WTC11 (cell line): Measurements from ENCODE around the gene IPO13. TPM values are rescaled to one million over a fixed set of nuclear protein-coding genes. Genes with fewer than 3 reads are reported as not detected.
A peak's percentile ranks its signal among the peaks of the same experiment; 100 is the strongest.

ENCODE experiments used
- ATAC-seq: fragments of 200-7000 bp; cut with Tn5 transposase; 2 replicates; pipeline ENCODE4 v1.10.0; 2021; ENCODE audit warnings: mild to moderate bottlenecking, moderate library complexity
- CTCF ChIA-PET: fragments of 300-600 bp; sonication (Branson Sonifier 250); formaldehyde crosslinking; loops from one replicate; lab custom pipeline; 2021; ENCODE audit warnings: antibody characterized with exemption; lab: Charles Lee
- POLR2A ChIA-PET: fragments of 350-600 bp; sonication (Branson Sonifier 250); formaldehyde crosslinking; loops from one replicate; lab custom pipeline; 2021; ENCODE audit warnings: antibody characterized with exemption; lab: Charles Lee
- DNase-seq: peaks from one replicate; pipeline ENCODE4 v3.0.0; 2021; ENCODE audit warnings: low spot score
- H3K27ac Mint-ChIP-seq: 2 replicates; pipeline ENCODE4 v1.8.0; 2021; ENCODE audit warnings: mixed read lengths
- H3K27me3 Mint-ChIP-seq: 2 replicates; pipeline ENCODE4 v1.8.0; 2021; ENCODE audit warnings: low read depth, mild to moderate bottlenecking, moderate library complexity, mixed read lengths
- H3K36me3 Mint-ChIP-seq: 2 replicates; pipeline ENCODE4 v1.8.0; 2021; ENCODE audit warnings: mixed read lengths
- H3K4me1 Mint-ChIP-seq: 2 replicates; pipeline ENCODE4 v1.8.0; 2022; ENCODE audit warnings: mixed read lengths
- H3K4me3 Mint-ChIP-seq: 2 replicates; pipeline ENCODE4 v1.8.0; 2021; ENCODE audit warnings: mild to moderate bottlenecking, moderate library complexity, mixed read lengths
- H3K9me3 Mint-ChIP-seq: 2 replicates; pipeline ENCODE4 v1.8.0; 2021; ENCODE audit warnings: mixed read lengths
- ATF1 ChIP-seq: sonication (generic); formaldehyde crosslinking; IDR thresholded peaks from 2 replicates; pipeline ENCODE4 v1.8.1; 2023; ENCODE audit warnings: mild to moderate bottlenecking, moderate library complexity, missing genetic modification reagents
- CREB1 ChIP-seq: sonication (generic); formaldehyde crosslinking; IDR thresholded peaks from 2 replicates; pipeline ENCODE4 v1.8.0; 2023; ENCODE audit warnings: mild to moderate bottlenecking, missing genetic modification reagents
- GABPB1 ChIP-seq: sonication (generic); formaldehyde crosslinking; IDR thresholded peaks from 2 replicates; pipeline ENCODE4 v1.8.1; 2023; ENCODE audit warnings: mild to moderate bottlenecking, missing genetic modification reagents
- JAZF1 ChIP-seq: fragments of 250-450 bp; sonication (Bioruptor Pico); IDR thresholded peaks from 2 replicates; pipeline ENCODE4 v1.9.0; 2021; ENCODE audit warnings: moderate library complexity, mild to moderate bottlenecking, inconsistent platforms
- MYBL2 ChIP-seq: sonication (generic); formaldehyde crosslinking; IDR thresholded peaks from 2 replicates; pipeline ENCODE4 v1.8.1; 2023; ENCODE audit warnings: mild to moderate bottlenecking, moderate library complexity, missing genetic modification reagents
- NFATC4 ChIP-seq: fragments of 250-450 bp; sonication (Bioruptor Pico); IDR thresholded peaks from 2 replicates; pipeline ENCODE4 v1.9.0; 2021; ENCODE audit warnings: mild to moderate bottlenecking
- NR1H2 ChIP-seq: sonication (generic); formaldehyde crosslinking; IDR thresholded peaks from 2 replicates; pipeline ENCODE4 v1.9.0; 2021; ENCODE audit warnings: mild to moderate bottlenecking, moderate library complexity, missing genetic modification reagents
- PRRX2 ChIP-seq: fragments of 250-450 bp; sonication (Bioruptor Pico); IDR thresholded peaks from 2 replicates; pipeline ENCODE4 v1.8.0; 2021; ENCODE audit warnings: mild to moderate bottlenecking
- TCF7 ChIP-seq: sonication (generic); formaldehyde crosslinking; IDR thresholded peaks from 2 replicates; pipeline ENCODE4 v1.8.0; 2022; ENCODE audit warnings: mild to moderate bottlenecking, low read depth, missing genetic modification reagents, moderate library complexity
- TEAD1 ChIP-seq: sonication (generic); formaldehyde crosslinking; IDR thresholded peaks from 2 replicates; pipeline ENCODE4 v1.8.0; 2022; ENCODE audit warnings: mild to moderate bottlenecking, missing genetic modification reagents
- ZNF263 ChIP-seq: sonication (generic); formaldehyde crosslinking; IDR thresholded peaks from 2 replicates; pipeline ENCODE4 v1.8.1; 2022; ENCODE audit warnings: low read depth, mild to moderate bottlenecking, moderate library complexity, missing genetic modification reagents
- total RNA-seq: library from RNA; stranded (reverse); gene quantifications from 3 replicates; pipeline ENCODE4 v1.2.3, GENCODE V29; 2021
- TF ChIP-seq, protein P1 (sequence below): sonication (generic); formaldehyde crosslinking; IDR thresholded peaks from 2 replicates; pipeline ENCODE4 v1.8.1; 2022; ENCODE audit warnings: low read depth, missing genetic modification reagents, borderline replicate concordance
- TF ChIP-seq, protein P2 (sequence below): sonication (generic); formaldehyde crosslinking; IDR thresholded peaks from 2 replicates; pipeline ENCODE4 v1.8.1; 2023; ENCODE audit warnings: mild to moderate bottlenecking, missing genetic modification reagents
- TF ChIP-seq, protein P3 (sequence below): sonication (generic); formaldehyde crosslinking; IDR thresholded peaks from 2 replicates; pipeline ENCODE4 v1.8.1; 2022; ENCODE audit warnings: missing genetic modification reagents, borderline replicate concordance
- TF ChIP-seq, protein P4 (sequence below): sonication (generic); formaldehyde crosslinking; IDR thresholded peaks from 2 replicates; pipeline ENCODE4 v1.8.1; 2022; ENCODE audit warnings: mild to moderate bottlenecking, missing genetic modification reagents, moderate library complexity, borderline replicate concordance
- TF ChIP-seq, protein P5 (sequence below): sonication (generic); formaldehyde crosslinking; IDR thresholded peaks from 2 replicates; pipeline ENCODE4 v1.8.0; 2023; ENCODE audit warnings: missing genetic modification reagents
- TF ChIP-seq, protein P6 (sequence below): fragments of 250-450 bp; sonication (Bioruptor Pico); conservative IDR thresholded peaks from 2 replicates; pipeline ENCODE4 v1.9.0; 2021; ENCODE audit warnings: mild to moderate bottlenecking
- TF ChIP-seq, protein P7 (sequence below): sonication (generic); formaldehyde crosslinking; IDR thresholded peaks from 2 replicates; pipeline ENCODE4 v1.8.0; 2022; ENCODE audit warnings: mild to moderate bottlenecking, missing genetic modification reagents
- TF ChIP-seq, protein P8 (sequence below): fragments of 250-450 bp; sonication (Bioruptor Pico); IDR thresholded peaks from 2 replicates; pipeline ENCODE4 v1.9.0; 2021; ENCODE audit warnings: mild to moderate bottlenecking

Gene IPO13
- total RNA-seq, 1 experiment from 2014 or later: 24.2 TPM

DNA sequence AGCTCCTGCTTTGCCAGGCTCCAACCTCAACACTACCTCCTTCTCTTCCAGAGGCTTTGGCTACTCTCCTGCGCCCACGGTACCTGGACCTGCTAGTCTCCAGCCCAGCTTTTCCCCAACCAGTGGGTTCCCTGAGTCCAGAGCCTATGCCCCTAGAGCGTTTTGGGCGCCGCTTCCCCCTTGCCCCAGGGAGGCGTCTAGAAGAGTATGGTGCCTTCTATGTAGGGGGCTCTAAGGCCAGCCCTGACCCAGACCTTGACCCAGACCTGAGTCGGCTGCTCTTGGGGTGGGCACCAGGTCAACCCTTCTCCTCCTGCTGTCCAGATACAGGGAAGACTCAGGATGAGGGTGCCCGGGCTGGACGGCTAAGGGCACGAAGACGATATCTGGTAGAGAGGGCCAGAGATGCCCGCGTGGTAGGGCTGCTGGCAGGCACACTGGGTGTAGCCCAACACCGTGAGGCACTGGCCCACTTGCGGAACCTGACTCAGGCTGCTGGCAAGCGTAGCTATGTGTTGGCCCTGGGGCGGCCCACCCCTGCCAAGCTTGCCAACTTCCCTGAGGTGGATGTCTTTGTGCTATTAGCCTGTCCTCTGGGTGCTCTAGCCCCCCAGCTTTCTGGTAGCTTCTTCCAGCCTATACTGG, 24.7 kb downstream of the IPO13 start:
- DNase-seq (no peak), ATAC-seq (no peak)
- TF ChIP-seq, protein P1, sequence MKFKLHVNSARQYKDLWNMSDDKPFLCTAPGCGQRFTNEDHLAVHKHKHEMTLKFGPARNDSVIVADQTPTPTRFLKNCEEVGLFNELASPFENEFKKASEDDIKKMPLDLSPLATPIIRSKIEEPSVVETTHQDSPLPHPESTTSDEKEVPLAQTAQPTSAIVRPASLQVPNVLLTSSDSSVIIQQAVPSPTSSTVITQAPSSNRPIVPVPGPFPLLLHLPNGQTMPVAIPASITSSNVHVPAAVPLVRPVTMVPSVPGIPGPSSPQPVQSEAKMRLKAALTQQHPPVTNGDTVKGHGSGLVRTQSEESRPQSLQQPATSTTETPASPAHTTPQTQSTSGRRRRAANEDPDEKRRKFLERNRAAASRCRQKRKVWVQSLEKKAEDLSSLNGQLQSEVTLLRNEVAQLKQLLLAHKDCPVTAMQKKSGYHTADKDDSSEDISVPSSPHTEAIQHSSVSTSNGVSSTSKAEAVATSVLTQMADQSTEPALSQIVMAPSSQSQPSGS: no peak
- no peak for TF ChIP-seq PRRX2
- no peak for TF ChIP-seq ATF1 (CRISPR knock-in tag)
- TF ChIP-seq, protein P2, sequence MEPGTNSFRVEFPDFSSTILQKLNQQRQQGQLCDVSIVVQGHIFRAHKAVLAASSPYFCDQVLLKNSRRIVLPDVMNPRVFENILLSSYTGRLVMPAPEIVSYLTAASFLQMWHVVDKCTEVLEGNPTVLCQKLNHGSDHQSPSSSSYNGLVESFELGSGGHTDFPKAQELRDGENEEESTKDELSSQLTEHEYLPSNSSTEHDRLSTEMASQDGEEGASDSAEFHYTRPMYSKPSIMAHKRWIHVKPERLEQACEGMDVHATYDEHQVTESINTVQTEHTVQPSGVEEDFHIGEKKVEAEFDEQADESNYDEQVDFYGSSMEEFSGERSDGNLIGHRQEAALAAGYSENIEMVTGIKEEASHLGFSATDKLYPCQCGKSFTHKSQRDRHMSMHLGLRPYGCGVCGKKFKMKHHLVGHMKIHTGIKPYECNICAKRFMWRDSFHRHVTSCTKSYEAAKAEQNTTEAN (CRISPR knock-in tag): no peak
- TF ChIP-seq MYBL2 (CRISPR knock-in tag): no peak
- Mint-ChIP-seq H3K27ac (no peak overlapping the region), H3K4me1 (peaks cover 28% of the 10 kb centered on the region), H3K27me3 (no peaks in the 10 kb centered on the region), H3K4me3 (peak overlapping the region; percentile 97), H3K36me3 (peaks cover 16% of the 10 kb centered on the region; the same call in 1 of the 2 replicates), H3K9me3 (no peaks in the 10 kb centered on the region)
- CTCF ChIA-PET: interaction anchor here (1.1 to 2.8 kb wide), 4 partner anchors 24 to 208 kb away, joined by 3 to 27 read pairs (median 3); no protein-coding TSS in a partner anchor
- POLR2A ChIA-PET: no interaction called here

DNA sequence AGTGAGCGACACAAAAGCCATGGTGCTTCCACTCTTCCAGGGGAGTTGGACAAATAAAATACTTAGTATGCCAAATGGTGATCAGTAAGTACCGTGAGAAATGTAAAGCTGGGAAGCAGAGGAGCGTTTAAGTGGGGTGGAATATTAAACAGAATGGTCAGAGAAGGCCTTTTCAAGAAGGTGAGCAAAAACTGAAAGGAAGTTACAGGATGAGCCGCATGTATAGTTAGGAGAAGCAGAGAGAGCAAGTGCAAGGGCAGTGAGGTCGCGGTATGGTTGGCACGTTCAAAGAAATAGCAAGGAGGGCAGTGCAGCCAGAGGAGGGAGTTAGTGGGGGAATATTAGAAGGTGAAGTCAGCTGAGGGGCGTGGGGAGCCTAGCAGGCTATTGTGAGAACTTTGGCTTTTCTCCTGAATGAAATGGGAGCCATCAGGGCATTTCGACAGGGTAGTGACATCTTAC, 27.3 kb downstream of the IPO13 start:
- H3K4me1 Mint-ChIP-seq: peaks cover 46% of the 10 kb centered on the region
- ATAC-seq: peak; percentile 1
- no peaks in the 10 kb centered on the region for H3K9me3 Mint-ChIP-seq
- CTCF ChIA-PET: interaction anchor here (0.6 to 2.9 kb wide), 8 partner anchors 18 to 420 kb away, joined by 3 to 23 read pairs (median 4); partner anchors contain the start of genes ARTN and IPO13
- 0 out of 2 replicates have a peak, but pooled peaks have one; percentile 6 for TF ChIP-seq TEAD1 (CRISPR knock-in tag)
- TF ChIP-seq TCF7: no peak
- no peak for TF ChIP-seq JAZF1 (CRISPR knock-in tag)
- TF ChIP-seq, protein P3, sequence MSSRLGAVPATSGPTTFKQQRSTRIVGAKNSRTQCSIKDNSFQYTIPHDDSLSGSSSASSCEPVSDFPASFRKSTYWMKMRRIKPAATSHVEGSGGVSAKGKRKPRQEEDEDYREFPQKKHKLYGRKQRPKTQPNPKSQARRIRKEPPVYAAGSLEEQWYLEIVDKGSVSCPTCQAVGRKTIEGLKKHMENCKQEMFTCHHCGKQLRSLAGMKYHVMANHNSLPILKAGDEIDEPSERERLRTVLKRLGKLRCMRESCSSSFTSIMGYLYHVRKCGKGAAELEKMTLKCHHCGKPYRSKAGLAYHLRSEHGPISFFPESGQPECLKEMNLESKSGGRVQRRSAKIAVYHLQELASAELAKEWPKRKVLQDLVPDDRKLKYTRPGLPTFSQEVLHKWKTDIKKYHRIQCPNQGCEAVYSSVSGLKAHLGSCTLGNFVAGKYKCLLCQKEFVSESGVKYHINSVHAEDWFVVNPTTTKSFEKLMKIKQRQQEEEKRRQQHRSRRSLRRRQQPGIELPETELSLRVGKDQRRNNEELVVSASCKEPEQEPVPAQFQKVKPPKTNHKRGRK (CRISPR knock-in tag): no peak
- no peak for TF ChIP-seq NFATC4 (CRISPR knock-in tag)
- TF ChIP-seq, all 79 proteins: peak for 1
- POLR2A ChIA-PET: interaction anchor here (2.3 kb wide), 2 partner anchors 19 to 58 kb away, joined by 6 to 13 read pairs; partner anchors contain the start of genes CCDC24 and SLC6A9
- DNase-seq: no peak
- Mint-ChIP-seq H3K4me3 (peak overlapping the region; percentile 89), H3K27me3 (no peaks in the 10 kb centered on the region), H3K27ac (peak overlapping the region; percentile 93), H3K36me3 (peaks cover 36% of the 10 kb centered on the region)

DNA sequence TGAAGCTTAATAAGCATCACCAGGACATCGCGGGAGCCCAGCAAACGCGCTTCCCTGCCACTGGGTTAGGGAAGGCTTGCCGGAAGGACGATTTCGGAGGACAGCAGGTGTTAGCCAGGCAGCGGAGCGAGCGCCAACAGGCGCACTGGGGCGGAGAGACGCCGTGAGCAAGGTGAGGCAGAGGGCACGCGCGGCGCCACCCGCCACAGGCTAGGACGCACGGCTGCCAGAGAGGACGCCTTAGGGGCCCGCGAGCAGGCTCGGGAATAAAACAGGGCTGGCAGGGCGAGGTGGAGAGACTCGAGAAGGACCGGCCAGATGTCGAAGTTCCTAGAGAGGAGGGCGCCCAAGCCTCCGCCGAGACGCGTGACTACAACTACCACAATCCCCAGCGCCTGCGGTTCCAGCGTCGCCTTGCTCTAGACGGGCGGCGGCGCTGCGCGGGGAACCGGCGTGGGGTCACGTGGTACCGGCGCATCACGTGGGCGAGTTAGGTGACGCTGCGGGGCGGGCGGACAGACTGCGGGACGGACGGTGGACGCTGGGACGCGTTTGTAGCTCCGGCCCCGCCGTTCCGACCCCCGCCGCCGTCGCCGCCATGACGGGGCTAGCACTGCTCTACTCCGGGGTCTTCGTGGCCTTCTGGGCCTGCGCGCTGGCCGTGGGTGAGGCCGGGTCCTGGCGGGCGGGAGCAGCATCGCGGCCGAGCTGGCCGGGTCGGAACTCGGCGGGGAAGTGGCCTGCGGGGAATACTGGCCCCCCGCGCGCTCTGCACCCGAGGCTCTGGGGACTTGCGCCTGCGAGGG, 27.9 kb downstream of the IPO13 start, which contains the start of gene ATP6V0B:
TSS of gene ATP6V0B (plus strand) at position 518 of the 806 bp plus-strand sequence. CDS start at position 599, 81 bp downstream.
- DNase-seq: peak; percentile 96
- peak within 1 kb of the TSS; percentile 93 for H3K27ac Mint-ChIP-seq
- peaks cover 43% of the 10 kb centered on the region for H3K4me1 Mint-ChIP-seq
- POLR2A ChIA-PET: interaction anchor here (0.6 to 2.3 kb wide), 7 partner anchors 18 to 730 kb away, joined by 3 to 13 read pairs (median 4); partner anchors contain the start of genes CCDC24 and SLC6A9
- H3K27me3 Mint-ChIP-seq: no peaks in the 10 kb centered on the region
- peak; percentile 70 for ATAC-seq
- H3K36me3 Mint-ChIP-seq: peaks cover 36% of the 10 kb centered on the region
- H3K9me3 Mint-ChIP-seq: no peaks in the 10 kb centered on the region
- CTCF ChIA-PET: interaction anchor here (0.6 to 2.9 kb wide), 13 partner anchors 14 to 420 kb away, joined by 3 to 23 read pairs (median 3); partner anchors contain the start of genes ARTN and IPO13
- peak within 1 kb of the TSS; percentile 89 for H3K4me3 Mint-ChIP-seq
- TF ChIP-seq, protein P4, sequence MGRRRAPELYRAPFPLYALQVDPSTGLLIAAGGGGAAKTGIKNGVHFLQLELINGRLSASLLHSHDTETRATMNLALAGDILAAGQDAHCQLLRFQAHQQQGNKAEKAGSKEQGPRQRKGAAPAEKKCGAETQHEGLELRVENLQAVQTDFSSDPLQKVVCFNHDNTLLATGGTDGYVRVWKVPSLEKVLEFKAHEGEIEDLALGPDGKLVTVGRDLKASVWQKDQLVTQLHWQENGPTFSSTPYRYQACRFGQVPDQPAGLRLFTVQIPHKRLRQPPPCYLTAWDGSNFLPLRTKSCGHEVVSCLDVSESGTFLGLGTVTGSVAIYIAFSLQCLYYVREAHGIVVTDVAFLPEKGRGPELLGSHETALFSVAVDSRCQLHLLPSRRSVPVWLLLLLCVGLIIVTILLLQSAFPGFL (CRISPR knock-in tag): no peak
- TF ChIP-seq, protein P5, sequence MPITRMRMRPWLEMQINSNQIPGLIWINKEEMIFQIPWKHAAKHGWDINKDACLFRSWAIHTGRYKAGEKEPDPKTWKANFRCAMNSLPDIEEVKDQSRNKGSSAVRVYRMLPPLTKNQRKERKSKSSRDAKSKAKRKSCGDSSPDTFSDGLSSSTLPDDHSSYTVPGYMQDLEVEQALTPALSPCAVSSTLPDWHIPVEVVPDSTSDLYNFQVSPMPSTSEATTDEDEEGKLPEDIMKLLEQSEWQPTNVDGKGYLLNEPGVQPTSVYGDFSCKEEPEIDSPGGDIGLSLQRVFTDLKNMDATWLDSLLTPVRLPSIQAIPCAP (CRISPR knock-in tag): no peak
- TF ChIP-seq, protein P6, sequence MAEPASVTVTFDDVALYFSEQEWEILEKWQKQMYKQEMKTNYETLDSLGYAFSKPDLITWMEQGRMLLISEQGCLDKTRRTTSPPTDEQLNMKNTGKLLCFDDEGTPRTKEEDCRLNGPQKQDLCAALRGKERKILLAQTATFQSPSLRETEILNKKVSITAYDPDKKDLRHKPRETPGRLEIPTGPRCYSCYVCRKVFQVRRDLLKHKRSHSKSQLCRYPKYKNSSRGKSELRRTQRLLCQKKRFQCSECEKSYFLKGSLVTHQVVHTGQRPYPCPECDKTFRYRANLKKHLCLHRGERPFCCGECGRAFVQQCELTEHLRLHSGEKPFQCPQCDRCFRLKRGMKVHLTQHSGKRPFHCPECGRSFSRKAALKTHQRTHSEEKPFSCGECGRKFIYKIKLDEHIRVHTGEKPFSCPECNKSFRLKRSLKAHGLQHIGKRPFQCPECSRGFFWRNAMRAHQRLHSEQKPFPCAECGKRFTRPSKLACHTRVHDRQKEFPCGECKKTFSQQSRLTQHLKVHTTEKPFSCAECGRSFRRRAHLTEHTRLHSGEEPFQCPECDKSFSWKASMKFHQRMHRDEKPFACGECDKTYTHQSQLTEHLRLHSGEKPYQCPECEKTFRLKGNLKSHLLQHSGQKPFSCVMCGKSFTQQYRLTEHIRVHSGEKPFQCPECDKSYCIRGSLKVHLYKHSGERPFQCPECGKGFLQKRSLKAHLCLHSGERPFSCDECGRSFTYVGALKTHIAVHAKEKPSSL (CRISPR knock-in tag): no peak
- no peak for TF ChIP-seq JAZF1 (CRISPR knock-in tag)
- no peak for TF ChIP-seq ZNF263 (CRISPR knock-in tag)
- TF ChIP-seq GABPB1: peak; percentile 71; the same call in 1 of the 2 replicates
- TF ChIP-seq, protein P7, sequence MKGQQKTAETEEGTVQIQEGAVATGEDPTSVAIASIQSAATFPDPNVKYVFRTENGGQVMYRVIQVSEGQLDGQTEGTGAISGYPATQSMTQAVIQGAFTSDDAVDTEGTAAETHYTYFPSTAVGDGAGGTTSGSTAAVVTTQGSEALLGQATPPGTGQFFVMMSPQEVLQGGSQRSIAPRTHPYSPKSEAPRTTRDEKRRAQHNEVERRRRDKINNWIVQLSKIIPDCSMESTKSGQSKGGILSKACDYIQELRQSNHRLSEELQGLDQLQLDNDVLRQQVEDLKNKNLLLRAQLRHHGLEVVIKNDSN (CRISPR knock-in tag): peak; percentile 100
- TF ChIP-seq NR1H2 (CRISPR knock-in tag): no peak
- TF ChIP-seq, protein P8, sequence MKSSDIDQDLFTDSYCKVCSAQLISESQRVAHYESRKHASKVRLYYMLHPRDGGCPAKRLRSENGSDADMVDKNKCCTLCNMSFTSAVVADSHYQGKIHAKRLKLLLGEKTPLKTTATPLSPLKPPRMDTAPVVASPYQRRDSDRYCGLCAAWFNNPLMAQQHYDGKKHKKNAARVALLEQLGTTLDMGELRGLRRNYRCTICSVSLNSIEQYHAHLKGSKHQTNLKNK (CRISPR knock-in tag): peak; percentile 70; the same call in 1 of the 2 replicates
- TF ChIP-seq CREB1 (CRISPR knock-in tag): no peak
